Measurements from ENCODE around the gene KLHL2. TPM values are rescaled to one million over a fixed set of nuclear protein-coding genes. Genes with fewer than 3 reads are reported as not detected.
"Not testable (repeated sequence)": the region's sequence is repeated elsewhere in the genome, so short reads cannot be mapped to it uniquely, and the experiment has no call there.

The KLHL2 gene
- total RNA-seq, 1 donor from 2014 or later = 24.3 TPM

DNA sequence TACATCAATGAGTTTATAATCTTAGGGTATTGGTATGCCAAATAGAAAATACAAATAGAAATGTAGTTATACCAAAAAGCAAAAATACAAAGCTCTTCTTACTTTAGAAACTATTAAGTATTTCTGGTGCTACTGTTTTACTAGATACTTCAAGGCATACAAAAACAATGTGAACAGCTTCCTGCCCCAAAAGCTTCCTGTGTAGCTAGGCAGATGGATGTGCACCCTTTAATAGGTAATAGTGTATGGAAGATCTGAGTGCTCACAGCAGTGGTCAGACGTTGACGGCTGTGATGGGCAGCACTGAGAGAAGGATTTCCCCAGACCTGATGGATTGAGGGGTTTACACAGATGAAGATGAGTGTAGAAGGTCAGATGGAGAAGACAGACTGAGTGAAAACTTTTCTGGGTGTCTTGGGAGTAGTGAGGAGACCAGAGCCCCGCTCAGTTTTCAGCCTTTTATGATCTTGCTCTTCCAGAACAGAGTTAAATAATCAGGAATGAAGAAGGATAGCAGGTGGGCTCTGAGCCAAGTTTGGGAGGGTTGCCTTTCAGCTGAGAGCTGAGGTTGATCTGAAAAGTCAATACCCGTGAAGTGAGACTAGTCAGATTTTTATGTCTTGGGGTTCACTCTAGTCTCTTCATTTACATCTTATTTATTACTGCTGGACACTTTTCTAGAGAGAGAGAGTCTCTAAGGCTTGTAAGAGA, 22.3 kb downstream of the KLHL2 start:
- not testable (repeated sequence) for H3K27me3 Mint-ChIP-seq (ENCODE audit: insufficient read depth, low read depth); H3K27me3 ChIP-seq; H3K4me3 ChIP-seq; H3K36me3 Mint-ChIP-seq; H2AFZ ChIP-seq (replicated peaks); H3K9me3 ChIP-seq (ENCODE audit: low read depth); H3K27ac Mint-ChIP-seq; H3K9ac ChIP-seq; H3K4me1 Mint-ChIP-seq; H4K20me1 ChIP-seq (ENCODE audit: low read depth); H3F3A ChIP-seq (ENCODE audit: low read depth); H3K27ac ChIP-seq; H3K79me2 ChIP-seq (ENCODE audit: low read depth); H3K4me2 ChIP-seq; H3K4me1 ChIP-seq; H3K4me3 Mint-ChIP-seq; DNase-seq (ENCODE audit: low spot score); H3K36me3 ChIP-seq; H3K9me3 Mint-ChIP-seq

GRCh38 chr4:165232623-165233433, 25.5 kb downstream of the KLHL2 start:
- H3K36me3 Mint-ChIP-seq; H2AFZ ChIP-seq (replicated peaks); DNase-seq (ENCODE audit: low spot score); H3K27me3 ChIP-seq; H3K36me3 ChIP-seq; H3K9me3 ChIP-seq (ENCODE audit: low read depth); H3K27ac ChIP-seq; H3K27ac Mint-ChIP-seq; H3K9ac ChIP-seq; H3K79me2 ChIP-seq (ENCODE audit: low read depth); H3K4me1 Mint-ChIP-seq; H3K4me3 ChIP-seq; H3K9me3 Mint-ChIP-seq; H3K4me2 ChIP-seq; H3K27me3 Mint-ChIP-seq (ENCODE audit: insufficient read depth, low read depth); H3K4me1 ChIP-seq; H3K4me3 Mint-ChIP-seq; H4K20me1 ChIP-seq (ENCODE audit: low read depth); H3F3A ChIP-seq (ENCODE audit: low read depth): not testable (repeated sequence)

- Histone ChIP-seq H3K27ac (no peak overlapping the region), H3K9ac (no peak overlapping the region), H3F3A (ENCODE audit: low read depth) (no peaks in the 10 kb centered on the region), H3K4me1 (no peaks in the 10 kb centered on the region), H4K20me1 (ENCODE audit: low read depth) (no peaks in the 10 kb centered on the region), H3K4me3 (no peak overlapping the region), H3K79me2 (ENCODE audit: low read depth) (no peaks in the 10 kb centered on the region), H2AFZ (replicated peaks) (no peak overlapping the region), H3K9me3 (ENCODE audit: low read depth) (no peaks in the 10 kb centered on the region), H3K27me3 (no peaks in the 10 kb centered on the region), H3K4me2 (no peak overlapping the region), H3K36me3 (no peaks in the 10 kb centered on the region)
- H3K4me1 Mint-ChIP-seq = no peaks in the 10 kb centered on the region
- TF ChIP-seq EZH2phosphoT487 (IDR thresholded peaks at IDR 0.05) (no peak), EZH2 (IDR thresholded peaks at IDR 0.05) (no peak)
- TF ChIP-seq, protein P1, sequence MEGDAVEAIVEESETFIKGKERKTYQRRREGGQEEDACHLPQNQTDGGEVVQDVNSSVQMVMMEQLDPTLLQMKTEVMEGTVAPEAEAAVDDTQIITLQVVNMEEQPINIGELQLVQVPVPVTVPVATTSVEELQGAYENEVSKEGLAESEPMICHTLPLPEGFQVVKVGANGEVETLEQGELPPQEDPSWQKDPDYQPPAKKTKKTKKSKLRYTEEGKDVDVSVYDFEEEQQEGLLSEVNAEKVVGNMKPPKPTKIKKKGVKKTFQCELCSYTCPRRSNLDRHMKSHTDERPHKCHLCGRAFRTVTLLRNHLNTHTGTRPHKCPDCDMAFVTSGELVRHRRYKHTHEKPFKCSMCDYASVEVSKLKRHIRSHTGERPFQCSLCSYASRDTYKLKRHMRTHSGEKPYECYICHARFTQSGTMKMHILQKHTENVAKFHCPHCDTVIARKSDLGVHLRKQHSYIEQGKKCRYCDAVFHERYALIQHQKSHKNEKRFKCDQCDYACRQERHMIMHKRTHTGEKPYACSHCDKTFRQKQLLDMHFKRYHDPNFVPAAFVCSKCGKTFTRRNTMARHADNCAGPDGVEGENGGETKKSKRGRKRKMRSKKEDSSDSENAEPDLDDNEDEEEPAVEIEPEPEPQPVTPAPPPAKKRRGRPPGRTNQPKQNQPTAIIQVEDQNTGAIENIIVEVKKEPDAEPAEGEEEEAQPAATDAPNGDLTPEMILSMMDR (IDR thresholded peaks at IDR 0.05) = no peak
- H3K9me3 Mint-ChIP-seq = no peaks in the 10 kb centered on the region
- no peak overlapping the region for H3K4me3 Mint-ChIP-seq
- no peaks in the 10 kb centered on the region for H3K27me3 Mint-ChIP-seq (ENCODE audit: insufficient read depth, low read depth)
- H3K27ac Mint-ChIP-seq = no peak overlapping the region
- H3K36me3 Mint-ChIP-seq = no peaks in the 10 kb centered on the region
- DNase-seq (ENCODE audit: low spot score) = no peak
These were observed 27.4 kb downstream of the KLHL2 start for GRCh38 chr4:165234766-165235165.

DNA sequence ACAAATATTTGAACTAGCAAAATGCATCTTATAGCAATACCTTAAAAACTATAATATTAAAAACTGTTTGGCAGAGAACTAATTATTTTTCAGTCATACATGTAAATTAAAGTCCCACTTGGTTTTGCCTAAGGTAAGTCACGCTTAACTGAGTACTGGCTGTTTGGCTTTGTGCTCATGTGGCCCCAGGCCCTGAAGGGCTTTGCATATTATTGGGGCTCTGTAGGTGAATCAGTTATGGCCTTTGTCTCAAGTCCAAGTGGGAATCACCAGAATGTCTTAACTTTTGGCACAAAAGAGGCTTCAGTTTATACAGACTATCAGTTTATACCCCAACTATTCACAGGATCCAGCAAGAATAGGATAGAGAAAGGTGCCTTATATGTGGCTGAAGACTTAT, 29.5 kb downstream of the KLHL2 start:
- H3F3A ChIP-seq (ENCODE audit: low read depth); H3K4me1 Mint-ChIP-seq; H3K9me3 ChIP-seq (ENCODE audit: low read depth); H3K4me3 Mint-ChIP-seq; H2AFZ ChIP-seq (replicated peaks); H3K4me1 ChIP-seq; H3K36me3 Mint-ChIP-seq; H3K27me3 Mint-ChIP-seq (ENCODE audit: insufficient read depth, low read depth); H3K9me3 Mint-ChIP-seq; H3K79me2 ChIP-seq (ENCODE audit: low read depth); H3K4me3 ChIP-seq; H3K9ac ChIP-seq; H3K27ac Mint-ChIP-seq; DNase-seq (ENCODE audit: low spot score); H3K27ac ChIP-seq; H3K36me3 ChIP-seq; H3K27me3 ChIP-seq; H4K20me1 ChIP-seq (ENCODE audit: low read depth); H3K4me2 ChIP-seq: not testable (repeated sequence)

- not testable (repeated sequence) for H3K27ac Mint-ChIP-seq, H3K27me3 ChIP-seq
These were observed 30.8 kb downstream of the KLHL2 start for GRCh38 chr4:165238041-165238640.

GRCh38 chr4:165240761-165241160, 33.4 kb downstream of the KLHL2 start:
- not testable (repeated sequence) for H3K4me1 ChIP-seq; H2AFZ ChIP-seq (replicated peaks); H3K9me3 Mint-ChIP-seq; H3K36me3 Mint-ChIP-seq; H3K27ac Mint-ChIP-seq; H4K20me1 ChIP-seq (ENCODE audit: low read depth); H3K36me3 ChIP-seq; H3K4me3 Mint-ChIP-seq; H3K4me3 ChIP-seq; DNase-seq (ENCODE audit: low spot score); H3K4me1 Mint-ChIP-seq; H3K27me3 ChIP-seq; H3K4me2 ChIP-seq; H3F3A ChIP-seq (ENCODE audit: low read depth); H3K27me3 Mint-ChIP-seq (ENCODE audit: insufficient read depth, low read depth); H3K79me2 ChIP-seq (ENCODE audit: low read depth); H3K9ac ChIP-seq; H3K27ac ChIP-seq; H3K9me3 ChIP-seq (ENCODE audit: low read depth)

More at GRCh38 chr4:165238041-165238640, 30.8 kb downstream of the KLHL2 start:
- H3K36me3 Mint-ChIP-seq; H3K9me3 Mint-ChIP-seq; DNase-seq (ENCODE audit: low spot score); H3K36me3 ChIP-seq; H4K20me1 ChIP-seq (ENCODE audit: low read depth); H3K4me3 Mint-ChIP-seq; H3K4me1 Mint-ChIP-seq; H3K27ac ChIP-seq; H3K4me1 ChIP-seq; H2AFZ ChIP-seq (replicated peaks); H3K9me3 ChIP-seq (ENCODE audit: low read depth); H3K9ac ChIP-seq; H3K79me2 ChIP-seq (ENCODE audit: low read depth); H3K4me3 ChIP-seq; H3K27me3 Mint-ChIP-seq (ENCODE audit: insufficient read depth, low read depth); H3K4me2 ChIP-seq; H3F3A ChIP-seq (ENCODE audit: low read depth): not testable (repeated sequence)

DNA sequence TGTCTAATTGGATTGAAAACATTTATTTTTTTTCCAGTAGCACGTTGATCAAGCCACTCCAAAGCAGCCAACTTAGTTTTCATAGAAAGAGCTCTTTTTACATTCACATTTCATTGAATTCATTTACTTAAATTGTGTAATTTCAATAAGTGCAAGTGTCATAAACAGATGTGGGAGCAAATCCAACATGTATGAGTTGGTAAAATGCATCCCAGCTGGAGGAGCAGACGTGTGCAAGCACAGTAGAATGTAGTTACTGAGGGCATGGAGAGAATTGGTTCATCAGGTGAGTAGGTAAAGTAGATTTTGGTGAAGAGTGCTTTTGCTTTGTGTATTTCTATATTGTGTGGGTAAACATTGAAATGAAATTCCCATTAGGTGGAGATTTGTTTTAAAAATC, 36.8 kb downstream of the KLHL2 start:
- not testable (repeated sequence) for H3K79me2 ChIP-seq (ENCODE audit: low read depth); H3K4me1 Mint-ChIP-seq; H3K4me1 ChIP-seq; DNase-seq (ENCODE audit: low spot score); H3F3A ChIP-seq (ENCODE audit: low read depth); H3K9ac ChIP-seq; H3K27me3 Mint-ChIP-seq (ENCODE audit: insufficient read depth, low read depth); H2AFZ ChIP-seq (replicated peaks); H3K4me3 Mint-ChIP-seq; H3K36me3 ChIP-seq; H4K20me1 ChIP-seq (ENCODE audit: low read depth); H3K36me3 Mint-ChIP-seq; H3K27me3 ChIP-seq; H3K4me3 ChIP-seq; H3K4me2 ChIP-seq; H3K27ac Mint-ChIP-seq; H3K27ac ChIP-seq; H3K9me3 ChIP-seq (ENCODE audit: low read depth); H3K9me3 Mint-ChIP-seq
